HG03558 (cell line): ENCODE data around the gene EFCAB9.

Experiments
- ATAC-seq: cut with Tn5 transposase; IDR thresholded peaks from one replicate; pipeline ENCODE4 v1.9.1; 2021; ENCODE audit warnings: moderate number of reproducible peaks; ENCODE audit not compliant: unreplicated experiment; ENCODE audit errors: extremely low read depth

Gene EFCAB9

GRCh38 chr5:172164769-172165212 is 29.2 kb upstream of the EFCAB9 start:
- no peak for ATAC-seq

- peak; percentile 61 for ATAC-seq
Observed at GRCh38 chr5:172165465-172165864, 28.5 kb upstream of the EFCAB9 start.

- no peak for ATAC-seq
Observed at GRCh38 chr5:172166030-172166826, 27.7 kb upstream of the EFCAB9 start.

DNA sequence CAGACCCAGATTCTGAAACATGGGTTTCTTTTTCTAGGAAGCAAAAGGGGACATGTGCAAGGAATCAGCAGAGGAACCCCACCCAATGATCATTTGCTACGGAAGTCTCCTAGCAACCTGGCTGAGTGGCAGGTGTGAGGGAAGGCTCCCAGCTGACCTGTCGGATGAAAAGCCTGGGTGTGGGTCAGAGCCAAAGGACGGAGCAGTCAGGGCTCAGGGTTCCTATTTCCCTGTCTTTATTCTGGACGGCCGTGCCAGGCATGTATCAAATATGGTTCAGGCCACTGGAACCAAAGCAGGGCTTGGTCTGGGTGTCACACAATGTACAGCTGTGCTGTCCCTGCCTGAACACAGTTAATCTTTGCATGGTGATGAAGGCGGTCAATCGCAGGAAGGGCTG is 26.1 kb upstream of the EFCAB9 start:
- ATAC-seq: no peak

DNA sequence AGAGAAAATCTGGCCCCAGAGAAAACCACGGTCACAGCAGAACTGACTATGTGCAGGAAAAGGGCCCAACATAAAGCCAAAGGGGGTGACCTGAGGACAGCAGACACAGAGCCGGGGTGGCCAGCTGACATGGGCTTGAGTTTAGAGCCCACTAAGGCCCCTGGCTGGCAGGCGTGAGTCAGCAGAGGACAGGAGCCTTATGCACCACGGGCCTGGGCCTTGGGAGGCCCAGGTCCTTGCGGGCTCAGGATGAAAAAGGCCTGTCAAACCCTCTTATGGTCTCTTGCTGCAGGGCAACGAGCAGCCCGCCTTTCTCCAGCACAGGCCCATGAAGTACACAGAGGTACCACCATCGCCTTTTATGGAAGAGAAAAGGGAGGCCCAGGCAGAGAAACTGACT is 25.7 kb upstream of the EFCAB9 start:
- ATAC-seq: no peak

GRCh38 chr5:172169216-172169615 is 24.8 kb upstream of the EFCAB9 start:
- no peak for ATAC-seq

DNA sequence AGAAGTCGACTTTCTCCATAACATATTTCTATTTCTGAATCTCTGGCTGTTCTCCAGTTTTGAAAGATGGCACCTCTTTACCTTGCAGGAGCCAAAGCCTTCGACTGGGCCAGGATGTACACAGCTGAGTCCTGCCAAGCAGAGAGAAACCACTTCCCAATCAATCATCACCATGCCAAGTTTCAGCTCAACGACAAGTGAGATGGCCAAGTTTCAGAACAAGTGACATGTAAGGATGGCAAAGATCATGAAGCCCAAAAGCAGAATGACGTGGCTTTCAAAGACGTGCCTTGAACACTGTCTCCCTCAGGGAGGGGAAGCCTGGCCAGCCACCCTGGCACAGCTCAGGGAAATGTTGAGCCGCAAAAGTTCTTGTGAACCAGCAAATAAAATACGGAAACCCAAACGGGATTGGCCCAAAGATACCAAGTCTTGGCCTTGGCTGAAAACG is 23.7 kb upstream of the EFCAB9 start:
- ATAC-seq: no peak

- no peak for ATAC-seq
Observed at GRCh38 chr5:172171118-172171517, 22.9 kb upstream of the EFCAB9 start.

DNA sequence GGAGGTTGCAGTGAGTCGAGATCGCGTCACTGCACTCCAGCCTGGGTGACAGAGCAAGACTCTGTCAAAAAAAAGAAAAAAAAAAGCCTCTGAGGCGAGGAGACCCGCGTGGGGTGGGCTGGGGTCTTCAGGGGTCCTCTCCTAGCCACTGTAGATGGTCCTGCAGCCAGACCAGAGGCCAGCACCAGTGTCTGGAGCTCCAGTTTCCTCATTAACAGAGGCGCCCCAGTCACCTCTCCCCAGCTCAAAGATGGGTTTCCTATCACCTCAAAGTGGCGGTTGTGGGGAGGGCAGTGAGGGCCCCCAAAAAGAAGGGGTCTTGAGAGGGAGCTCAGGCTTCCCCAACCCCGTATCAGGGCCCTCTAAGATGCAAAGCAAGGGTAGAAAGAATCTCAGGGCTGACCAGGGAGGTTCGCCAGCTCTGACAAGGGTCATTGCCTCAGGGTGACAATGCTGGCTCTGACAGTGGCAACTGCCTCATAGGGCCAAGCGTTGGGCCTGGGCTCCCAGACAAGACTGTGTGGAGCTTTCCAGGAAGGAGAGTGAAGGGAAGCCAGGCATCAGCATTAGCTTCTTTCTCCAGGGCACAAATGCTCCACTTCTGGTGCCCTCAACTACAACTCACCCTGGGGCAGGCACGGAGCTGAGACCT is 20.9 kb upstream of the EFCAB9 start:
- no peak for ATAC-seq

DNA sequence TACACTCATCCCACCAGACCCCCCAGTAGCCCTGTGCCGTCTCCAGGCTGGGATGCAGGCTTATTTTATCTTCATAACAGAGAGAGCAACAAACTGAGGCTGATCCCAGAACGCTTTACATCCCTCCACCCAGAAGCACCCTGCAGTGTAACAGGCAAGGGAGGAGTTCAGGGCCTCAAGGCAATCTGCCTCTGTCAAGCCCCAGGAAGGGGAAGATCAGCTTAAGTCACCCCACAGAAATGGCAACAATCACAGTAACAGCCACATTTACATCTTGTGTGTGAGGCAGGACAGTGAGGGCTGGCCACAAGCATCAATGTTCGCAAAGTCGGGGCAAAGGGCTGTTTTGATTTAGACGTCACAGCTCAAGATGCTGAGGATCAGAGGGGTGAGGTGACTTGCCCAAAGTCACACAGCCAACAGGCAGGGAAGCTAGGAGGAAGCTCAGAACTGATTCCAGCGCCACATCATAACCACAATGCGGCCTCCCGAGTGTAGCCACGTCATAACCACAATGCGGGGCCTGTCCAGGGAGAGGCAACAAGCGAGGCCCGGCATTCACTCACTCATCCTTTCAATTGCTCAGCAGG is 20.3 kb upstream of the EFCAB9 start:
- ATAC-seq: no peak

DNA sequence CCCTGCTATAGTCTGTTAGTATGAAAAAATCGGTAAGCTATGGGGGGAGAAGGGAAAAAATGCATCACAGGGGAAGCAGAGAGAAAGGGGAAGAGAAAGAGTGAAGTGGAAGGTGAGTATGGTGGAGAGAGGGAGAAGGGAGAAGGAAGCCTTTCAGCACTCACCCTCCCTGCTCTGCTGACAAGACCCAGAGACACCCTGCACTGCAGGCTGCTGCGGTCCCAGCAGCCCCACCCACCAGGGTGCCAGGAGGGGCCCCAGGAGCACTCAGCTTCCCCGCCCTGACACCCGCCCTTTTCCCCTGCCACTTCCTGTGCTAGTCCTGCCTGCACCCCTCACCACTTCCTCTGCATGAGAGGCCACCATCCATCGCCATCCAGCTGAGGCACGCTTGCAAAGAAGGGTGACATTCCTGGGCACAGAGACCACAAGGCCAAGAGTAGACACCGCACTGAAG is 18.7 kb upstream of the EFCAB9 start:
- ATAC-seq: peak; percentile 32

DNA sequence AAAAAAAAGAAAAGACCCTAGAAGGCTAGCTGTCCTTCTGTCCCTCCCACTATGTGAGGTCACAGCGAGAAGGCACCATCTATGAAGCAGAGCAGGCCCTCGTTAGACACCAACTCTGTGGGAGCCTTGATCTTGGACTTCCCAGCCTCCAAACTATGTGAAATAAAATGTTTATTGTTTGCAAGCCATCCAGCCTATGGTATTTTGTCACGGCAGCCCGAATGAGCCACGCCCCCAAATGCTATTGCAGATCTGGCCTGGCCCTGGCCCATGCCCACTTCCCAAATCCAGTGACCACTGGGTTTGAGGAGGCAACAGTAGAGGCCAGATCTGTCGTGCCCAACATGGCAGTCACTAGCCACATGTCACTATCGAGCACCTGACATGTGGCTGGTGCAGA is 16.8 kb upstream of the EFCAB9 start:
- no peak for ATAC-seq

- ATAC-seq: no peak
Observed at GRCh38 chr5:172178301-172178987, 15.5 kb upstream of the EFCAB9 start.

GRCh38 chr5:172178991-172179989 is 14.7 kb upstream of the EFCAB9 start:
- no peak for ATAC-seq

DNA sequence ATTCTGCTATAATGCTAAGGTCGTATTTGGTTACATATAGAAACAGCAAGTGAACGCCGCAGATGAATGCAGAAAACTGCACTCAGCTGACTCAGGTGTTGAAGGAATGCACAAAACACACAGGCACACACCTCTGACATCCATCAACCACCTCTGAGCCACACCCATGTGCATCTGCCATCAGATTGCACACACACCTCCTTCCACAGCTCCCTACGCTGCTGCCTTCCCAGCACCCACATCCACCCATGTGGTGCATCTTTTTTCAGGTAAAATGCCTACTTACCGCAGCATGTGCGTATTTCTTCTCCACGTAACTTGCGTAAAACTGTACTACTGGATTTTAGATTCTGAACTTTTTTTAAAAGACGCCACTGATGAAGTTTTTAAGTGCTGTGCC is 13.0 kb upstream of the EFCAB9 start:
- no peak for ATAC-seq

DNA sequence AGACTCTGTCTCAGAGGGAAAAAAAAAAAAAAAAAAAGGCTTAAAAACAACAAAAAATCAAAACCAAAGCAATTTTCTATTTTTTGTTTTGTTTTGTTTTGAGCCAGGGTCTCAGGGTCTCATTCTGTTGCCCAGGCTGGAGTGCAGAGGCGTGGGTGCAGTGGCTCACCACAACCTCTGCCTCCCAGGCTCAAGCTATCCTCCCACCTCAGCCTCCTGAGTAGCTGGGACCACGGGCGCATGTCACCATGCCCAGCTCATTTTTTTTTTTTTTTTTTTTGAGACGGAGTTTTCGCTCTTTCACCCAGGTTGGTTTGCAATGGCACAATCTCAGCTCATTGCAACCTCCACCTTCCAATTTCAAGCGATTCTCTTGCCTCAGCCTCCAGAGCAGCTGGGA is 11.7 kb upstream of the EFCAB9 start:
- no peak for ATAC-seq

GRCh38 chr5:172183881-172184280 is 10.1 kb upstream of the EFCAB9 start:
- ATAC-seq: no peak

- no peak for ATAC-seq
Observed at GRCh38 chr5:172185096-172185461, 8.9 kb upstream of the EFCAB9 start.

DNA sequence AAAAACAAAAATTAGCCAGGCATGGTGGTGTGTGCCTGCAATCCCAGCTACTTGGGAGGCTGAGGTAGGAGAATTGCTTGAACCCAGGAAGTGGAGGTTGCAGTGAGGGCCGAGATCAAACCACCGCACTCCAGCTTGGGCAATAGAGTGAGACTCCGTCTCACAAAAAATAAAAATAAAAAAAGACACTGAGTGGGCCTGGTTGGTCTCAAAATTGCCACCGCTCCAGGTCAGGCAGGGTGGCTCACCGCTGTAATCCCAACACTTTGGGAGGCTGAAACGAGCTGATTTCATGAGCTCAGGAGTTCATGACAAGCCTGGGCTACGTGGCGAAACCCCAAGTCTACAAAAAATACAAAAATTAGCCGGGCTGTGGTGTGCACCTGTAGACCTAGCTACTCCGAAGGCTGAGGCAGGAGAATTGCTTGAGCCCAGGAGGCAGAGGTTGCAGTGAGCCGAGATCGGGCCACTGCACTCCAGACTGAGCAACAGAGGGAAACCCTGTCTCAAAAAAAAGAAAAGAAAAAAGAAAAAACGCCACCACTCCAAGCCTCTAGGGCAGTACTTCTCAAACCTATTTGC is 7.8 kb upstream of the EFCAB9 start:
- no peak for ATAC-seq
